Liver (tissue), 9 donors: ENCODE data around the gene SPINT3. TPM values are rescaled to one million over a fixed set of nuclear protein-coding genes. Genes with fewer than 3 reads are reported as not detected.

ENCODE experiments used
- DNase-seq: peaks from one replicate; pipeline ENCODE4 v3.0.0-alpha.2; 2017; ENCODE audit warnings: low spot score
- H3K27ac ChIP-seq, 2 donors: one replicate each; pipeline ENCODE4 v1.7.0; 2013; ENCODE audit warnings: inconsistent platforms in 2 of 2, low read length in 2 of 2, control low read depth in 1 of 2, low read depth in 1 of 2, mild to moderate bottlenecking in 1 of 2
- H3K27me3 ChIP-seq, 4 donors: one replicate each; pipeline versions ENCODE4 v1.6.1 to v1.7.0; 2013; ENCODE audit warnings: low read length in 3 of 4, inconsistent platforms in 1 of 4, mild to moderate bottlenecking in 1 of 4, moderate library complexity in 1 of 4; ENCODE audit not compliant: control insufficient read depth in 4 of 4, insufficient read depth in 4 of 4
- H3K36me3 ChIP-seq, 4 donors: one replicate each; pipeline versions ENCODE4 v1.6.1 to v1.7.0; 2013; ENCODE audit warnings: low read length in 3 of 4, mild to moderate bottlenecking in 3 of 4, low read depth in 1 of 4, moderate library complexity in 1 of 4; ENCODE audit not compliant: control insufficient read depth in 4 of 4, insufficient read depth in 3 of 4
- H3K4me1 ChIP-seq, 4 donors: one replicate each; pipeline versions ENCODE4 v1.6.1 to v1.7.0; 2013; ENCODE audit warnings: low read length in 3 of 4, mild to moderate bottlenecking in 3 of 4, moderate library complexity in 1 of 4; ENCODE audit not compliant: control insufficient read depth in 4 of 4, insufficient read depth in 4 of 4
- H3K4me3 ChIP-seq, 3 donors: one replicate each; pipeline versions ENCODE4 v1.6.1 to v1.7.0; 2013; ENCODE audit warnings: low read length in 3 of 3, control low read depth in 1 of 3, low read depth in 1 of 3, mild to moderate bottlenecking in 1 of 3
- H3K9ac ChIP-seq, 2 donors: one replicate each; pipeline ENCODE4 v1.7.0; 2013; ENCODE audit warnings: low read length in 2 of 2, mild to moderate bottlenecking in 2 of 2, moderate library complexity in 2 of 2, control low read depth in 1 of 2, low read depth in 1 of 2
- H3K9me3 ChIP-seq, 4 donors: one replicate each; pipeline versions ENCODE4 v1.6.1 to v1.7.0; 2013; ENCODE audit warnings: low read length in 3 of 4; ENCODE audit not compliant: control insufficient read depth in 4 of 4
- CTCF ChIP-seq: fragments of 150-350 bp; IDR thresholded peaks from 2 replicates; pipeline ENCODE4 v1.5.1; 2017; ENCODE audit warnings: improper control_type of control experiment, low read depth, low read length; ENCODE audit not compliant: missing input control
- EGR1 ChIP-seq, 2 donors: IDR thresholded peaks; 2 replicates each; pipeline ENCODE4 v1.6.1; 2016 to 2018; ENCODE audit warnings: antibody characterized with exemption in 2 of 2, low read depth in 2 of 2
- FOXA1 ChIP-seq: IDR thresholded peaks from 2 replicates; pipeline ENCODE4 v1.6.1; 2016; ENCODE audit warnings: antibody characterized with exemption
- FOXA2 ChIP-seq: IDR thresholded peaks from 2 replicates; pipeline ENCODE4 v1.6.1; 2016; ENCODE audit warnings: antibody characterized with exemption
- HNF4A ChIP-seq, 2 donors: conservative IDR thresholded peaks; 2 replicates each; pipeline ENCODE4 v1.6.1; 2016; ENCODE audit warnings: antibody characterized with exemption in 2 of 2, mild to moderate bottlenecking in 2 of 2
- HNF4G ChIP-seq: IDR thresholded peaks from 2 replicates; pipeline ENCODE4 v1.6.1; 2016; ENCODE audit warnings: antibody characterized with exemption
- JUND ChIP-seq, 2 donors: IDR thresholded peaks; 2 replicates each; pipeline ENCODE4 v1.6.1; 2016; ENCODE audit warnings: antibody characterized with exemption in 2 of 2
- NR2F2 ChIP-seq: IDR thresholded peaks from 2 replicates; pipeline ENCODE4 v1.6.1; 2016; ENCODE audit warnings: antibody characterized with exemption
- RAD21 ChIP-seq, 2 donors: IDR thresholded peaks; 2 replicates each; pipeline ENCODE4 v1.6.1; 2016; ENCODE audit warnings: antibody characterized with exemption in 2 of 2, mild to moderate bottlenecking in 2 of 2
- SP1 ChIP-seq: IDR thresholded peaks from 2 replicates; pipeline ENCODE4 v1.6.1; 2018; ENCODE audit warnings: antibody characterized with exemption, mild to moderate bottlenecking
- TAF1 ChIP-seq: conservative IDR thresholded peaks from 2 replicates; pipeline ENCODE4 v1.6.1; 2016; ENCODE audit warnings: antibody characterized with exemption, mild to moderate bottlenecking
- YY1 ChIP-seq: IDR thresholded peaks from 2 replicates; pipeline ENCODE4 v1.6.1; 2016; ENCODE audit warnings: antibody characterized with exemption, mild to moderate bottlenecking
- WGBS: extraction: QIAGEN DNeasy Blood & Tissue Kit; methylation state at CpG from one replicate; pipeline ENCODE4 v1.1.7; 2013; 5-methylcytosine and 5-hydroxymethylcytosine counted together
- polyA plus RNA-seq, 2 donors: library from polyadenylated mRNA; stranded (reverse) in 1 of 2; unstranded in 1 of 2; fragments of 200-250 nt in 1 of 2; fragments of >200 nt in 1 of 2; fragmentation: Nextera tagmentation in 1 of 2; extraction: Ambion mirVana in 1 of 2; gene quantifications; one replicate each; pipeline versions ENCODE4 v1.2.1 to v1.2.3, GENCODE V29; 2013 to 2015
- total RNA-seq, 2 donors: library from RNA; depleted of rRNA; stranded (reverse); fragments of >200 nt; gene quantifications; one replicate each; pipeline ENCODE4 v1.2.3, GENCODE V29; 2014
- TF ChIP-seq, protein P1 (sequence below): IDR thresholded peaks from 2 replicates; pipeline ENCODE4 v1.6.1; 2016; ENCODE audit warnings: antibody characterized with exemption
- TF ChIP-seq, protein P2 (sequence below): IDR thresholded peaks from 2 replicates; pipeline ENCODE4 v1.6.1; 2016; ENCODE audit warnings: antibody characterized with exemption, mild to moderate bottlenecking
- TF ChIP-seq, protein P3 (sequence below): IDR thresholded peaks from 2 replicates; pipeline ENCODE4 v1.6.1; 2016; ENCODE audit warnings: antibody characterized with exemption
- donor health status: healthy.
- donor health status: healthy.
- donor health status: healthy.
- donor health status: healthy.
- donor health status: healthy.

Gene SPINT3
- total and polyA plus RNA-seq, 4 donors = not detected

DNA sequence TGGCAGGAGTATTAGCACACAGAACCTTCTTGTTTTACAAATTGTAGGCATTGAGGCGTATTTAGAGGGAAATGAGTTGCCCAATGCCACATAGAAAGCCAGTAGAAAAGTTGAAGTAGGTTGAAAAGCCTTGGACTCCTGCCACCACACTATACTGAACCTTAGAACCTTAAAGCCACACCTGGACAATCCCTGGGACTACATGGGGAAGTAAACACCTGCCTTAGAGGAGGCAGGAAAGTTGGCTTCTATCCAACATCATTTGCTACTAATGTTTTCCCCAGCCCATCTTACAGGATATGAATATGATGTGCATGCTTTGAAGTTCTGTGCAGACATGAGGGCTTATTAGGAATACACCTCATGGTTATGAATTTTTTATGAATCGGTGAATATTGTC, 37.0 kb upstream of the SPINT3 start:
- Histone ChIP-seq H3K27ac (no peak overlapping the region), H3K36me3 (no peaks in the 10 kb centered on the region), H3K27me3 (peaks cover 0 to 4% (median 0%) of the 10 kb centered on the region in 4 donors), H3K4me3 (no peak overlapping the region), H3K4me1 (no peaks in the 10 kb centered on the region), H3K9ac (no peak overlapping the region), H3K9me3 (no peaks in the 10 kb centered on the region)
- DNase-seq = no peak
- WGBS = 69% methylated on average over 2 of the region's 2 CpGs
- TF ChIP-seq YY1 (no peak), RAD21 (IDR thresholded peaks at IDR 0.05) (no peak), SP1 (no peak), JUND (IDR thresholded peaks at IDR 0.05) (no peak)

- Histone ChIP-seq H3K4me3 (no peak overlapping the region), H3K36me3 (no peaks in the 10 kb centered on the region), H3K27ac (no peak overlapping the region), H3K4me1 (no peaks in the 10 kb centered on the region), H3K9ac (no peak overlapping the region), H3K27me3 (peaks cover 0 to 4% (median 2%) of the 10 kb centered on the region in 4 donors), H3K9me3 (no peaks in the 10 kb centered on the region)
- no peak for DNase-seq
- no peak for TF ChIP-seq TAF1
- TF ChIP-seq HNF4A (conservative IDR thresholded peaks at IDR 0.05) = no peak
- TF ChIP-seq CTCF = no peak
- no peak for TF ChIP-seq YY1
- TF ChIP-seq FOXA1 = no peak
- TF ChIP-seq NR2F2 = no peak
- TF ChIP-seq, protein P1, sequence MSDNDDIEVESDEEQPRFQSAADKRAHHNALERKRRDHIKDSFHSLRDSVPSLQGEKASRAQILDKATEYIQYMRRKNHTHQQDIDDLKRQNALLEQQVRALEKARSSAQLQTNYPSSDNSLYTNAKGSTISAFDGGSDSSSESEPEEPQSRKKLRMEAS = no peak
- TF ChIP-seq FOXA2 = no peak
- TF ChIP-seq EGR1 (IDR thresholded peaks at IDR 0.05; ENCODE audit: low read depth in 2 of 2) = no peak
- TF ChIP-seq, protein P2, sequence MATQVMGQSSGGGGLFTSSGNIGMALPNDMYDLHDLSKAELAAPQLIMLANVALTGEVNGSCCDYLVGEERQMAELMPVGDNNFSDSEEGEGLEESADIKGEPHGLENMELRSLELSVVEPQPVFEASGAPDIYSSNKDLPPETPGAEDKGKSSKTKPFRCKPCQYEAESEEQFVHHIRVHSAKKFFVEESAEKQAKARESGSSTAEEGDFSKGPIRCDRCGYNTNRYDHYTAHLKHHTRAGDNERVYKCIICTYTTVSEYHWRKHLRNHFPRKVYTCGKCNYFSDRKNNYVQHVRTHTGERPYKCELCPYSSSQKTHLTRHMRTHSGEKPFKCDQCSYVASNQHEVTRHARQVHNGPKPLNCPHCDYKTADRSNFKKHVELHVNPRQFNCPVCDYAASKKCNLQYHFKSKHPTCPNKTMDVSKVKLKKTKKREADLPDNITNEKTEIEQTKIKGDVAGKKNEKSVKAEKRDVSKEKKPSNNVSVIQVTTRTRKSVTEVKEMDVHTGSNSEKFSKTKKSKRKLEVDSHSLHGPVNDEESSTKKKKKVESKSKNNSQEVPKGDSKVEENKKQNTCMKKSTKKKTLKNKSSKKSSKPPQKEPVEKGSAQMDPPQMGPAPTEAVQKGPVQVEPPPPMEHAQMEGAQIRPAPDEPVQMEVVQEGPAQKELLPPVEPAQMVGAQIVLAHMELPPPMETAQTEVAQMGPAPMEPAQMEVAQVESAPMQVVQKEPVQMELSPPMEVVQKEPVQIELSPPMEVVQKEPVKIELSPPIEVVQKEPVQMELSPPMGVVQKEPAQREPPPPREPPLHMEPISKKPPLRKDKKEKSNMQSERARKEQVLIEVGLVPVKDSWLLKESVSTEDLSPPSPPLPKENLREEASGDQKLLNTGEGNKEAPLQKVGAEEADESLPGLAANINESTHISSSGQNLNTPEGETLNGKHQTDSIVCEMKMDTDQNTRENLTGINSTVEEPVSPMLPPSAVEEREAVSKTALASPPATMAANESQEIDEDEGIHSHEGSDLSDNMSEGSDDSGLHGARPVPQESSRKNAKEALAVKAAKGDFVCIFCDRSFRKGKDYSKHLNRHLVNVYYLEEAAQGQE = no peak
- TF ChIP-seq HNF4G = no peak
These were observed 35.3 kb upstream of the SPINT3 start for GRCh38 chr20:45550765-45551164.

DNA sequence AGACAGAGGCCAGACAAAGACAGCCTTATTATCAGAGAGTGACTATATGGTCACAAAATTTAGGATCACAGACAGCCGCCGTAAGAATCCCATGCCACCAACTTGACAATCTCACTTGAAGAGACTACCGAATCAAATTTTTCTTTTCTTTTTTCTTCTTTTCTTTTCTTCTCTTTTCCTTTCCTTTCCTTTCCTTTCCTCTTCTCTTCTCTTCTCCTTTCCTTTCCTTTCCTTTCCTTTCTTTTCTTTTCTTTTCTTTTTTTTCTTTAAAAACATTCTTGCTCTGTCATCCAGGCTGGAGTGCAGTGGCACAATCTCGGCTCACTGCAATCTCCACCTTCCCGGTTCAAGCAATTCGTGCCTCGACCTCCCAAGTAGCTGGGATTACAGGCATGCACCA, 33.0 kb upstream of the SPINT3 start:
- Histone ChIP-seq H3K4me3 (no peak overlapping the region), H3K36me3 (no peaks in the 10 kb centered on the region), H3K9ac (no peak overlapping the region), H3K27me3 (peaks cover 0 to 4% (median 0%) of the 10 kb centered on the region in 4 donors), H3K27ac (no peak overlapping the region), H3K4me1 (no peaks in the 10 kb centered on the region), H3K9me3 (no peaks in the 10 kb centered on the region)
- DNase-seq = no peak
- WGBS = 85% methylated on average over 7 of the region's 7 CpGs
- TF ChIP-seq CTCF (no peak), SP1 (no peak), FOXA2 (no peak)
- TF ChIP-seq, protein P2 = no peak
- TF ChIP-seq, protein P3, sequence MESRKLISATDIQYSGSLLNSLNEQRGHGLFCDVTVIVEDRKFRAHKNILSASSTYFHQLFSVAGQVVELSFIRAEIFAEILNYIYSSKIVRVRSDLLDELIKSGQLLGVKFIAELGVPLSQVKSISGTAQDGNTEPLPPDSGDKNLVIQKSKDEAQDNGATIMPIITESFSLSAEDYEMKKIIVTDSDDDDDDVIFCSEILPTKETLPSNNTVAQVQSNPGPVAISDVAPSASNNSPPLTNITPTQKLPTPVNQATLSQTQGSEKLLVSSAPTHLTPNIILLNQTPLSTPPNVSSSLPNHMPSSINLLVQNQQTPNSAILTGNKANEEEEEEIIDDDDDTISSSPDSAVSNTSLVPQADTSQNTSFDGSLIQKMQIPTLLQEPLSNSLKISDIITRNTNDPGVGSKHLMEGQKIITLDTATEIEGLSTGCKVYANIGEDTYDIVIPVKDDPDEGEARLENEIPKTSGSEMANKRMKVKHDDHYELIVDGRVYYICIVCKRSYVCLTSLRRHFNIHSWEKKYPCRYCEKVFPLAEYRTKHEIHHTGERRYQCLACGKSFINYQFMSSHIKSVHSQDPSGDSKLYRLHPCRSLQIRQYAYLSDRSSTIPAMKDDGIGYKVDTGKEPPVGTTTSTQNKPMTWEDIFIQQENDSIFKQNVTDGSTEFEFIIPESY = no peak
